ENCODE results near the gene ACTL10.

The ACTL10 gene

DNA sequence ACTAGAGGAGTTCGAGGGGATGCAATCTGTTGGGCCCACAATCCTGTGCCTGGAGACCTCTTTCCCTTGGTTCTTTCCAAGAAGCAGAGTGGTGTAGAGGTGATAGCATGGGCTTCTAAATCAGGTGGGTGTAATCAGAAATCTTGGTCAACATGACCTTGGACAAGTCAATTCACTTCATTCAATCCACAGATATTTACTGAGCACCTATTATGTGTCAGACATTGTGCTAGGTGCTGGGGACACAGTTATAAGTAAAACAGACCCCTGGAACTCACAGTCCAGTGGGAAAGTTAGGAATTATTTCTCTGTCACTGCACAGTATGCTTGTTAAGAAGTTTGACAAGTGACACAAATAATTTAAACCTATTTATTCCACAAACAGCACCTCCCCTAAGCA lies 22.8 kb downstream of the ACTL10 start:
- H3K4me1 ChIP-seq (ENCODE audit: control insufficient read depth, insufficient read depth, low read length) = peaks cover 8% of the 10 kb centered on the region
- TF ChIP-seq, protein P1, sequence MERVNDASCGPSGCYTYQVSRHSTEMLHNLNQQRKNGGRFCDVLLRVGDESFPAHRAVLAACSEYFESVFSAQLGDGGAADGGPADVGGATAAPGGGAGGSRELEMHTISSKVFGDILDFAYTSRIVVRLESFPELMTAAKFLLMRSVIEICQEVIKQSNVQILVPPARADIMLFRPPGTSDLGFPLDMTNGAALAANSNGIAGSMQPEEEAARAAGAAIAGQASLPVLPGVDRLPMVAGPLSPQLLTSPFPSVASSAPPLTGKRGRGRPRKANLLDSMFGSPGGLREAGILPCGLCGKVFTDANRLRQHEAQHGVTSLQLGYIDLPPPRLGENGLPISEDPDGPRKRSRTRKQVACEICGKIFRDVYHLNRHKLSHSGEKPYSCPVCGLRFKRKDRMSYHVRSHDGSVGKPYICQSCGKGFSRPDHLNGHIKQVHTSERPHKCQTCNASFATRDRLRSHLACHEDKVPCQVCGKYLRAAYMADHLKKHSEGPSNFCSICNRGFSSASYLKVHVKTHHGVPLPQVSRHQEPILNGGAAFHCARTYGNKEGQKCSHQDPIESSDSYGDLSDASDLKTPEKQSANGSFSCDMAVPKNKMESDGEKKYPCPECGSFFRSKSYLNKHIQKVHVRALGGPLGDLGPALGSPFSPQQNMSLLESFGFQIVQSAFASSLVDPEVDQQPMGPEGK (tag by site-specific recombination; IDR thresholded peaks at IDR 0.05) = no peak
- TF ChIP-seq, protein P2, sequence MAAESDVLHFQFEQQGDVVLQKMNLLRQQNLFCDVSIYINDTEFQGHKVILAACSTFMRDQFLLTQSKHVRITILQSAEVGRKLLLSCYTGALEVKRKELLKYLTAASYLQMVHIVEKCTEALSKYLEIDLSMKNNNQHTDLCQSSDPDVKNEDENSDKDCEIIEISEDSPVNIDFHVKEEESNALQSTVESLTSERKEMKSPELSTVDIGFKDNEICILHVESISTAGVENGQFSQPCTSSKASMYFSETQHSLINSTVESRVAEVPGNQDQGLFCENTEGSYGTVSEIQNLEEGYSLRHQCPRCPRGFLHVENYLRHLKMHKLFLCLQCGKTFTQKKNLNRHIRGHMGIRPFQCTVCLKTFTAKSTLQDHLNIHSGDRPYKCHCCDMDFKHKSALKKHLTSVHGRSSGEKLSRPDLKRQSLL (tag by site-specific recombination; IDR thresholded peaks at IDR 0.05) = no peak
- peak; percentile 94 for TF ChIP-seq ZNF664 (tag by site-specific recombination; IDR thresholded peaks at IDR 0.05)
- no peak for TF ChIP-seq ZNF792 (tag by site-specific recombination; IDR thresholded peaks at IDR 0.05)
- TF ChIP-seq, protein P3, sequence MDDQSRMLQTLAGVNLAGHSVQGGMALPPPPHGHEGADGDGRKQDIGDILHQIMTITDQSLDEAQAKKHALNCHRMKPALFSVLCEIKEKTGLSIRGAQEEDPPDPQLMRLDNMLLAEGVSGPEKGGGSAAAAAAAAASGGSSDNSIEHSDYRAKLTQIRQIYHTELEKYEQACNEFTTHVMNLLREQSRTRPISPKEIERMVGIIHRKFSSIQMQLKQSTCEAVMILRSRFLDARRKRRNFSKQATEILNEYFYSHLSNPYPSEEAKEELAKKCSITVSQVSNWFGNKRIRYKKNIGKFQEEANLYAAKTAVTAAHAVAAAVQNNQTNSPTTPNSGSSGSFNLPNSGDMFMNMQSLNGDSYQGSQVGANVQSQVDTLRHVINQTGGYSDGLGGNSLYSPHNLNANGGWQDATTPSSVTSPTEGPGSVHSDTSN (CRISPR knock-in tag; IDR thresholded peaks at IDR 0.05) = no peak
- no peak for TF ChIP-seq ZNF16 (tag by site-specific recombination; IDR thresholded peaks at IDR 0.05; ENCODE audit: low read depth)
- no peak for TF ChIP-seq ZNF223 (tag by site-specific recombination; IDR thresholded peaks at IDR 0.05)
- H3K36me3 ChIP-seq (ENCODE audit: control insufficient read depth in 2 of 2, insufficient read depth in 1 of 2, low read length in 2 of 2) = peaks cover 0 to 9% of the 10 kb centered on the region in 2 experiments; a peak in 1 of 3 replicates
- H3K9me3 ChIP-seq (ENCODE audit: control insufficient read depth, insufficient read depth, low read depth, low read length) = no peaks in the 10 kb centered on the region
- no peak overlapping the region for H3K27ac ChIP-seq (ENCODE audit: extremely low read depth, low read depth, low read length)
- H3K4me3 ChIP-seq (ENCODE audit: low read depth, low read length) = no peak overlapping the region
- CTCF ChIA-PET = no interaction called here
- POLR2A ChIA-PET = interaction anchor here (0.7 kb wide), 1 partner anchor 42 kb away, joined by 3 read pairs; the partner anchor contains the start of gene ZNF341

DNA sequence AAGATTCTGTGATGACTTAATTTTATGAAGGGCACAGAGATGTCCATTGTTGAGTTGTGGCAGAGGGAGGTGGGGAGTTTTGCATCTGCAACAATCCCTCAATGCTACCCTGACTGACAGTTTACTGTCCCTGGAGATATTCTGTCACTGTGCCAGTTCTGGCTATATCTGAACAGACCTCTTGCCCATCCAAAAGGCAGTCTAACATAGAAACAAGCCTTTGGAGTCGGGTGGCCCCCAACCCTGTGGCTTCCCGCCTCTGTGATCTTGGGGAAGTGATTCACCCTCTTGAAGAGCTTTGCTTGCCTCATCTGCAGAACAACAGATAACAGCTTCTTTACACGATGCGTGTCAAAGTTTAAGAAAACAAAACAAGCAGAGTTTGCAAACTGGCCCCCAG lies 23.2 kb downstream of the ACTL10 start:
- POLR2A ChIA-PET = interaction anchor here (0.7 kb wide), 1 partner anchor 42 kb away, joined by 3 read pairs; the partner anchor contains the start of gene ZNF341
- CTCF ChIA-PET = interaction anchor here (0.6 to 1.5 kb wide), 3 partner anchors 24 to 867 kb away, joined by 3 to 4 read pairs (median 3); no protein-coding TSS in a partner anchor
- H3K27ac ChIP-seq (ENCODE audit: extremely low read depth, low read depth, low read length) = no peak overlapping the region
- TF ChIP-seq ZNF701 (tag by site-specific recombination; IDR thresholded peaks at IDR 0.05) = no peak
- peak; percentile 39; the same call in 1 of the 2 replicates for TF ChIP-seq ZNF600 (tag by site-specific recombination; IDR thresholded peaks at IDR 0.05)
- no peak for TF ChIP-seq ZBTB1 (tag by site-specific recombination; IDR thresholded peaks at IDR 0.05)
- no peak for TF ChIP-seq ZFHX2 (tag by site-specific recombination; conservative IDR thresholded peaks at IDR 0.05)
- peak; percentile 51 for TF ChIP-seq ZBTB48 (tag by site-specific recombination; IDR thresholded peaks at IDR 0.05)
- TF ChIP-seq ZNF155 (tag by site-specific recombination; IDR thresholded peaks at IDR 0.05) = no peak
- TF ChIP-seq HOXD13 (CRISPR knock-in tag; IDR thresholded peaks at IDR 0.05; ENCODE audit: borderline replicate concordance) = no peak
- no peak for TF ChIP-seq GLIS1 (tag by site-specific recombination; IDR thresholded peaks at IDR 0.05)
- TF ChIP-seq, protein P4, sequence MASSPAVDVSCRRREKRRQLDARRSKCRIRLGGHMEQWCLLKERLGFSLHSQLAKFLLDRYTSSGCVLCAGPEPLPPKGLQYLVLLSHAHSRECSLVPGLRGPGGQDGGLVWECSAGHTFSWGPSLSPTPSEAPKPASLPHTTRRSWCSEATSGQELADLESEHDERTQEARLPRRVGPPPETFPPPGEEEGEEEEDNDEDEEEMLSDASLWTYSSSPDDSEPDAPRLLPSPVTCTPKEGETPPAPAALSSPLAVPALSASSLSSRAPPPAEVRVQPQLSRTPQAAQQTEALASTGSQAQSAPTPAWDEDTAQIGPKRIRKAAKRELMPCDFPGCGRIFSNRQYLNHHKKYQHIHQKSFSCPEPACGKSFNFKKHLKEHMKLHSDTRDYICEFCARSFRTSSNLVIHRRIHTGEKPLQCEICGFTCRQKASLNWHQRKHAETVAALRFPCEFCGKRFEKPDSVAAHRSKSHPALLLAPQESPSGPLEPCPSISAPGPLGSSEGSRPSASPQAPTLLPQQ (tag by site-specific recombination; IDR thresholded peaks at IDR 0.05) = peak; percentile 31; the same call in 1 of the 2 replicates
- no peak for TF ChIP-seq ZNF433 (tag by site-specific recombination; IDR thresholded peaks at IDR 0.05; ENCODE audit: low read depth)
- TF ChIP-seq, protein P5, sequence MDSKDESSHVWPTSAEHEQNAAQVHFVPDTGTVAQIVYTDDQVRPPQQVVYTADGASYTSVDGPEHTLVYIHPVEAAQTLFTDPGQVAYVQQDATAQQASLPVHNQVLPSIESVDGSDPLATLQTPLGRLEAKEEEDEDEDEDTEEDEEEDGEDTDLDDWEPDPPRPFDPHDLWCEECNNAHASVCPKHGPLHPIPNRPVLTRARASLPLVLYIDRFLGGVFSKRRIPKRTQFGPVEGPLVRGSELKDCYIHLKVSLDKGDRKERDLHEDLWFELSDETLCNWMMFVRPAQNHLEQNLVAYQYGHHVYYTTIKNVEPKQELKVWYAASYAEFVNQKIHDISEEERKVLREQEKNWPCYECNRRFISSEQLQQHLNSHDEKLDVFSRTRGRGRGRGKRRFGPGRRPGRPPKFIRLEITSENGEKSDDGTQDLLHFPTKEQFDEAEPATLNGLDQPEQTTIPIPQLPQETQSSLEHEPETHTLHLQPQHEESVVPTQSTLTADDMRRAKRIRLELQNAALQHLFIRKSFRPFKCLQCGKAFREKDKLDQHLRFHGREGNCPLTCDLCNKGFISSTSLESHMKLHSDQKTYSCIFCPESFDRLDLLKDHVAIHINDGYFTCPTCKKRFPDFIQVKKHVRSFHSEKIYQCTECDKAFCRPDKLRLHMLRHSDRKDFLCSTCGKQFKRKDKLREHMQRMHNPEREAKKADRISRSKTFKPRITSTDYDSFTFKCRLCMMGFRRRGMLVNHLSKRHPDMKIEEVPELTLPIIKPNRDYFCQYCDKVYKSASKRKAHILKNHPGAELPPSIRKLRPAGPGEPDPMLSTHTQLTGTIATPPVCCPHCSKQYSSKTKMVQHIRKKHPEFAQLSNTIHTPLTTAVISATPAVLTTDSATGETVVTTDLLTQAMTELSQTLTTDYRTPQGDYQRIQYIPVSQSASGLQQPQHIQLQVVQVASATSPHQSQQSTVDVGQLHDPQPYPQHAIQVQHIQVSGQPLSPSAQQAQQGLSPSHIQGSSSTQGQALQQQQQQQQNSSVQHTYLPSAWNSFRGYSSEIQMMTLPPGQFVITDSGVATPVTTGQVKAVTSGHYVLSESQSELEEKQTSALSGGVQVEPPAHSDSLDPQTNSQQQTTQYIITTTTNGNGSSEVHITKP (tag by site-specific recombination; IDR thresholded peaks at IDR 0.05) = peak; percentile 39; the same call in 1 of the 2 replicates
- TF ChIP-seq, protein P6, sequence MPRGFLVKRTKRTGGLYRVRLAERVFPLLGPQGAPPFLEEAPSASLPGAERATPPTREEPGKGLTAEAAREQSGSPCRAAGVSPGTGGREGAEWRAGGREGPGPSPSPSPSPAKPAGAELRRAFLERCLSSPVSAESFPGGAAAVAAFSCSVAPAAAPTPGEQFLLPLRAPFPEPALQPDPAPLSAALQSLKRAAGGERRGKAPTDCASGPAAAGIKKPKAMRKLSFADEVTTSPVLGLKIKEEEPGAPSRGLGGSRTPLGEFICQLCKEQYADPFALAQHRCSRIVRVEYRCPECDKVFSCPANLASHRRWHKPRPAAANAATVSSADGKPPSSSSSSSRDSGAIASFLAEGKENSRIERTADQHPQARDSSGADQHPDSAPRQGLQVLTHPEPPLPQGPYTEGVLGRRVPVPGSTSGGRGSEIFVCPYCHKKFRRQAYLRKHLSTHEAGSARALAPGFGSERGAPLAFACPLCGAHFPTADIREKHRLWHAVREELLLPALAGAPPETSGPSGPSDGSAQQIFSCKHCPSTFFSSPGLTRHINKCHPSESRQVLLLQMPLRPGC (tag by site-specific recombination; IDR thresholded peaks at IDR 0.05) = peak; percentile 32; the same call in 1 of the 2 replicates
- peak; percentile 53; the same call in 1 of the 2 replicates for TF ChIP-seq SP7 (tag by site-specific recombination; IDR thresholded peaks at IDR 0.05)
- peak; percentile 58 for TF ChIP-seq ZNF629 (tag by site-specific recombination; IDR thresholded peaks at IDR 0.05)
- TF ChIP-seq ZEB2 (tag by site-specific recombination; IDR thresholded peaks at IDR 0.05) = peak; percentile 74
- TF ChIP-seq ZNF292 (tag by site-specific recombination; IDR thresholded peaks at IDR 0.05; ENCODE audit: borderline replicate concordance, low read depth) = no peak

More for the DNA sequence above, 23.2 kb downstream of the ACTL10 start:
- Histone ChIP-seq H3K36me3 (ENCODE audit: control insufficient read depth in 2 of 2, insufficient read depth in 1 of 2, low read length in 2 of 2) (peaks cover 0 to 5% of the 10 kb centered on the region in 2 experiments; a peak in 1 of 3 replicates), H3K4me1 (ENCODE audit: control insufficient read depth, insufficient read depth, low read length) (peaks cover 5% of the 10 kb centered on the region), H3K4me3 (ENCODE audit: low read depth, low read length) (no peak overlapping the region), H3K9me3 (ENCODE audit: control insufficient read depth, insufficient read depth, low read depth, low read length) (no peaks in the 10 kb centered on the region)
